ENCODE results near the gene RBM7. TPM values are rescaled to one million over a fixed set of nuclear protein-coding genes. Genes with fewer than 3 reads are reported as not detected.
A peak's percentile ranks its signal among the peaks of the same experiment; 100 is the strongest.

The RBM7 gene
- total RNA-seq, 1 experiment from 2014 or later, result 26.4 TPM

- no peak for DNase-seq
- H3K36me3 Mint-ChIP-seq (ENCODE audit: insufficient read depth, unreplicated experiment), result peaks cover 28% of the 10 kb centered on the region
- H3K27ac Mint-ChIP-seq (ENCODE audit: unreplicated experiment), result no peak overlapping the region
- intact Hi-C loops (cut with micrococcal nuclease; ENCODE audit: unreplicated experiment), result loop anchor here (5.0 kb wide), 1 partner anchor 115 kb away; no protein-coding TSS in a partner anchor
- no peaks in the 10 kb centered on the region for H3K27me3 Mint-ChIP-seq (ENCODE audit: unreplicated experiment)
- CTCF ChIA-PET, result interaction anchor here (1.4 kb wide), 1 partner anchor 49 kb away, joined by 3 read pairs; no protein-coding TSS in a partner anchor
- H3K9me3 Mint-ChIP-seq (ENCODE audit: low read depth, unreplicated experiment), result no peaks in the 10 kb centered on the region
- peaks cover 20% of the 10 kb centered on the region for H3K4me1 Mint-ChIP-seq (ENCODE audit: low read depth, unreplicated experiment)
- no peak overlapping the region for H3K4me3 Mint-ChIP-seq (ENCODE audit: low read depth, unreplicated experiment)
- no peak for TF ChIP-seq CTCF (IDR thresholded peaks at IDR 0.05; ENCODE audit: unreplicated experiment)
- no TSS peak for BruUV-seq (replicated peaks)
Observed at GRCh38 chr11:114397349-114397982, 3.0 kb upstream of the RBM7 start.

- CTCF ChIA-PET, result interaction anchor here (1.4 kb wide), 1 partner anchor 50 kb away, joined by 3 read pairs; no protein-coding TSS in a partner anchor
Observed at GRCh38 chr11:114398303-114398920, 2.1 kb upstream of the RBM7 start.

GRCh38 chr11:114399490-114400215 lies 813 bp upstream of the RBM7 start:
- no peaks in the 10 kb centered on the region for H3K9me3 Mint-ChIP-seq (ENCODE audit: low read depth, unreplicated experiment)
- no peaks in the 10 kb centered on the region for H3K27me3 Mint-ChIP-seq (ENCODE audit: unreplicated experiment)
- intact Hi-C loops (cut with micrococcal nuclease; ENCODE audit: unreplicated experiment), result loop anchor here (2.0 to 5.0 kb wide), 4 partner anchors 39 to 117 kb away; partner anchors contain the start of genes NNMT and REXO2
- peaks cover 31% of the 10 kb centered on the region for H3K4me1 Mint-ChIP-seq (ENCODE audit: low read depth, unreplicated experiment)
- TF ChIP-seq CTCF (IDR thresholded peaks at IDR 0.05; ENCODE audit: unreplicated experiment), result no peak
- TSS peak; percentile 77 for BruUV-seq (replicated peaks)
- peaks cover 41% of the 10 kb centered on the region for H3K36me3 Mint-ChIP-seq (ENCODE audit: insufficient read depth, unreplicated experiment)
- CTCF ChIA-PET, result no interaction called here
- peak overlapping the region; percentile 95 for H3K4me3 Mint-ChIP-seq (ENCODE audit: low read depth, unreplicated experiment)
- peak; percentile 47 for DNase-seq
- H3K27ac Mint-ChIP-seq (ENCODE audit: unreplicated experiment), result peak overlapping the region; percentile 99

More at GRCh38 chr11:114398303-114398920, 2.1 kb upstream of the RBM7 start:
- Mint-ChIP-seq H3K4me1 (ENCODE audit: low read depth, unreplicated experiment) (peaks cover 20% of the 10 kb centered on the region), H3K36me3 (ENCODE audit: insufficient read depth, unreplicated experiment) (peaks cover 34% of the 10 kb centered on the region), H3K27me3 (ENCODE audit: unreplicated experiment) (no peaks in the 10 kb centered on the region), H3K9me3 (ENCODE audit: low read depth, unreplicated experiment) (no peaks in the 10 kb centered on the region), H3K4me3 (ENCODE audit: low read depth, unreplicated experiment) (peak overlapping the region; percentile 95), H3K27ac (ENCODE audit: unreplicated experiment) (peak overlapping the region; percentile 99)
- intact Hi-C loops (cut with micrococcal nuclease; ENCODE audit: unreplicated experiment), result loop anchor here (5.0 kb wide), 1 partner anchor 116 kb away; no protein-coding TSS in a partner anchor
- no TSS peak for BruUV-seq (replicated peaks)
- DNase-seq, result no peak
- TF ChIP-seq CTCF (IDR thresholded peaks at IDR 0.05; ENCODE audit: unreplicated experiment), result no peak

GRCh38 chr11:114400915-114401223 lies 403 bp downstream of the RBM7 start:
- H3K4me3 Mint-ChIP-seq (ENCODE audit: low read depth, unreplicated experiment), result peak overlapping the region; percentile 95
- H3K36me3 Mint-ChIP-seq (ENCODE audit: insufficient read depth, unreplicated experiment), result peaks cover 41% of the 10 kb centered on the region

More at GRCh38 chr11:114400915-114401223, 403 bp downstream of the RBM7 start:
- no peaks in the 10 kb centered on the region for H3K9me3 Mint-ChIP-seq (ENCODE audit: low read depth, unreplicated experiment)
- TF ChIP-seq CTCF (IDR thresholded peaks at IDR 0.05; ENCODE audit: unreplicated experiment), result no peak
- DNase-seq, result no peak
- CTCF ChIA-PET, result interaction anchor here (0.9 kb wide), 1 partner anchor 37 kb away, joined by 3 read pairs; no protein-coding TSS in a partner anchor
- peak overlapping the region; percentile 99 for H3K27ac Mint-ChIP-seq (ENCODE audit: unreplicated experiment)
- intact Hi-C loops (cut with micrococcal nuclease; ENCODE audit: unreplicated experiment), result loop anchor here (2.0 to 5.0 kb wide), 3 partner anchors 38 to 104 kb away; partner anchors contain the start of genes NNMT and REXO2
- no TSS peak for BruUV-seq (replicated peaks)
- peaks cover 31% of the 10 kb centered on the region for H3K4me1 Mint-ChIP-seq (ENCODE audit: low read depth, unreplicated experiment)
- H3K27me3 Mint-ChIP-seq (ENCODE audit: unreplicated experiment), result no peaks in the 10 kb centered on the region

Data from Calu3 (cell line).